Ascending aorta (tissue), 2 donors: ENCODE data around the gene TMEM181. TPM values are rescaled to one million over a fixed set of nuclear protein-coding genes. Genes with fewer than 3 reads are reported as not detected.

Source experiments
- DNase-seq, 2 donors: peaks; one replicate each; pipeline ENCODE4 v3.0.0-alpha.2; 2019; ENCODE audit warnings: low spot score in 2 of 2
- H3K27ac ChIP-seq, 2 donors: fragments of 200-600 bp; sonication (generic); one replicate each; pipeline ENCODE4 v1.5.1; 2016 to 2017; ENCODE audit warnings: mild to moderate bottlenecking in 1 of 2
- H3K27me3 ChIP-seq: fragments of 200-600 bp; sonication (generic); one replicate; pipeline ENCODE4 v1.5.1; 2017
- H3K36me3 ChIP-seq, 2 donors: fragments of 200-600 bp; sonication (generic); one replicate each; pipeline ENCODE4 v1.5.1; 2016
- H3K4me1 ChIP-seq, 2 donors: fragments of 200-600 bp; sonication (generic); one replicate each; pipeline ENCODE4 v1.5.1; 2016 to 2017; ENCODE audit warnings: mild to moderate bottlenecking in 1 of 2
- H3K4me3 ChIP-seq, 2 donors: fragments of 200-600 bp; sonication (generic); one replicate each; pipeline ENCODE4 v1.5.1; 2016 to 2017; ENCODE audit warnings: mild to moderate bottlenecking in 1 of 2
- H3K9me3 ChIP-seq, 2 donors: fragments of 200-600 bp; sonication (generic); one replicate each; pipeline ENCODE4 v1.5.1; 2016
- CTCF ChIP-seq, 3 experiments: fragments of 200-600 bp in 2 of 3; fragments of 450-650 bp in 1 of 3; sonication (generic) in 2 of 3; IDR thresholded peaks; one replicate each; pipeline ENCODE4 v1.5.1; 2016 to 2019; ENCODE audit warnings: antibody characterized with exemption in 3 of 3, mild to moderate bottlenecking in 1 of 3, moderate library complexity in 1 of 3
- intact Hi-C: fragments of 100-400 bp; cut with DNase I; formaldehyde crosslinking; loops from one replicate; pipeline ENCODE4 v1.15.1; 2023
- total RNA-seq: library from RNA; depleted of rRNA; stranded (reverse); fragments of >200 nt; gene quantifications from one replicate; pipeline ENCODE4 v1.1.0, GENCODE V29; 2016

Gene TMEM181
- 16.3 TPM for total RNA-seq

GRCh38 chr6:158559895-158560835 lies at the start of gene TMEM181:
Gene TMEM181, plus strand, starts transcription at chr6:158560091. Its CDS starts 134 bp downstream, at chr6:158560225.
- DNase-seq, result peak in 1 of 2 donors; percentile 86
- H3K4me3 ChIP-seq, result peak within 1 kb of the TSS; percentile 79 to 97
- intact Hi-C loops, result loop anchor here (2.0 to 10.0 kb wide), 4 partner anchors 67 to 329 kb away; partner anchors contain the start of gene EZR
- no peaks in the 10 kb centered on the region for H3K36me3 ChIP-seq
- peaks cover 7 to 10% of the 10 kb centered on the region in 2 donors for H3K4me1 ChIP-seq
- peak within 1 kb of the TSS; percentile 91 to 93 for H3K27ac ChIP-seq
- H3K27me3 ChIP-seq, result no peaks in the 10 kb centered on the region
- no peak for TF ChIP-seq CTCF (IDR thresholded peaks at IDR 0.05)
- no peaks in the 10 kb centered on the region for H3K9me3 ChIP-seq

DNA sequence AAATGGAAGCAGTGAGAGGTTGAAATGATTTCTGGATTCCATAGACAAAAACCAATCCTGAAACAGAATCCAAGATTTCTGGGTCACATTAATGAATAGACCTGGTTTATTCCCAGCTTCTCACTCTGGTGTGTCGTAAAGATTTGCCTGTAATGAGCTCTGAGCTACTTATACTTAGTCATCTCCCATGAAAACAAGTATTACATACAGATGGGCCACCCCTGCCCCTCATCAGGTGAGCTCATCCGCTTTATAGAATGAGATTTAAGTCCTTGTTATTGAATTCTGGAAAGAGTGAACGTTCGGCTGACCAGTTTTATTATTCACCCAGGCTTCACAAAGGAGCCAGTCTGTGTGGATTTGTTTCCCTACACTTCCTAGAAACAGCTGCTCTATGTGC lies 47.1 kb upstream of the TMEM181 start:
- Histone ChIP-seq H3K9me3 (no peaks in the 10 kb centered on the region), H3K27ac (no peak overlapping the region), H3K36me3 (no peaks in the 10 kb centered on the region), H3K4me3 (no peak overlapping the region), H3K27me3 (no peaks in the 10 kb centered on the region), H3K4me1 (no peaks in the 10 kb centered on the region)
- intact Hi-C loops, result no loop called here
- no peak for DNase-seq
- TF ChIP-seq CTCF (IDR thresholded peaks at IDR 0.05), result no peak

- H3K27me3 ChIP-seq, result no peaks in the 10 kb centered on the region
- H3K4me1 ChIP-seq, result no peaks in the 10 kb centered on the region
- TF ChIP-seq CTCF (IDR thresholded peaks at IDR 0.05), result no peak
- H3K27ac ChIP-seq, result no peak overlapping the region
- no peaks in the 10 kb centered on the region for H3K9me3 ChIP-seq
- no peak for DNase-seq
- intact Hi-C loops, result no loop called here
- no peak overlapping the region for H3K4me3 ChIP-seq
- no peaks in the 10 kb centered on the region for H3K36me3 ChIP-seq
These were observed 45.7 kb upstream of the TMEM181 start for GRCh38 chr6:158514176-158514575.

DNA sequence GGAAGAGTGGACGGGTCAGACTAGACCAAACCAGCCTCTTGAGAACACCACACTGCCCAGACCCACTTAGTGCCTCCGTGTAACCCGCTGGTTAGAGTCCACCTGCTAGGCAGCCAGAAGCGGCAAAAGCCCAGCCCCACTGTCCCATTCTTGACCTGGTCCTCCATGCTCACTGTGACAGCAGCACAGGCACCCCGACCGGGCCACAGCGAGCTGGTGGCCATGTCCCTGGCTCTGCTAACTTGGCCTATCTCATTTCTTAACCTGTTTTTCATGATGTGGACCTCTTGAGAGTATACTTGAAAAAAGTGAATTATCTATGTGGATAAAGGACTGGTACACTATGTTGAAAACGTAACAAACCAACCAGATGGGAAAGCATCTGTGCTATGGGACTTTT lies 44.9 kb upstream of the TMEM181 start:
- Histone ChIP-seq H3K9me3 (no peaks in the 10 kb centered on the region), H3K27ac (no peak overlapping the region), H3K27me3 (no peaks in the 10 kb centered on the region), H3K4me3 (no peak overlapping the region), H3K4me1 (no peaks in the 10 kb centered on the region), H3K36me3 (no peaks in the 10 kb centered on the region)
- TF ChIP-seq CTCF (IDR thresholded peaks at IDR 0.05), result no peak
- intact Hi-C loops, result no loop called here
- no peak for DNase-seq

- DNase-seq, result no peak
- H3K36me3 ChIP-seq, result no peaks in the 10 kb centered on the region
- TF ChIP-seq CTCF (IDR thresholded peaks at IDR 0.05), result no peak
- intact Hi-C loops, result no loop called here
- H3K27ac ChIP-seq, result no peak overlapping the region
- no peaks in the 10 kb centered on the region for H3K27me3 ChIP-seq
- H3K4me1 ChIP-seq, result no peaks in the 10 kb centered on the region
- no peaks in the 10 kb centered on the region for H3K9me3 ChIP-seq
- H3K4me3 ChIP-seq, result no peak overlapping the region
These were observed 43.8 kb upstream of the TMEM181 start for GRCh38 chr6:158516098-158516497.
